ENCODE measurements around the gene EMP1.
A peak's percentile ranks its signal among the peaks of the same experiment; 100 is the strongest.

The EMP1 gene

GRCh38 chr12:13173012-13173932 lies 23.3 kb upstream of the EMP1 start:
- DNase-seq, result no peak

GRCh38 chr12:13175499-13175898 lies 21.0 kb upstream of the EMP1 start:
- DNase-seq, result peak; percentile 80

- no peak for DNase-seq
Measured at GRCh38 chr12:13176256-13176655, 20.3 kb upstream of the EMP1 start.

- peak; percentile 31 for DNase-seq
Measured at GRCh38 chr12:13177373-13177772, 19.2 kb upstream of the EMP1 start.

GRCh38 chr12:13177906-13178305 lies 18.6 kb upstream of the EMP1 start:
- no peak for DNase-seq

GRCh38 chr12:13178568-13179210 lies 17.8 kb upstream of the EMP1 start:
- no peak for DNase-seq

GRCh38 chr12:13179211-13180074 lies 17.1 kb upstream of the EMP1 start:
- peak; percentile 80 for DNase-seq

- peak; percentile 47 for DNase-seq
Measured at GRCh38 chr12:13181375-13182070, 15.0 kb upstream of the EMP1 start.

GRCh38 chr12:13182881-13183280 lies 13.6 kb upstream of the EMP1 start:
- no peak for DNase-seq

- DNase-seq, result no peak
Measured at GRCh38 chr12:13183620-13184019, 12.9 kb upstream of the EMP1 start.

- DNase-seq, result no peak
Measured at GRCh38 chr12:13186302-13186701, 10.2 kb upstream of the EMP1 start.

- peak; percentile 53 for DNase-seq
Measured at GRCh38 chr12:13187399-13187798, 9.1 kb upstream of the EMP1 start.

- no peak for DNase-seq
Measured at GRCh38 chr12:13189264-13189663, 7.3 kb upstream of the EMP1 start.

- no peak for DNase-seq
Measured at GRCh38 chr12:13190275-13190674, 6.3 kb upstream of the EMP1 start.

GRCh38 chr12:13192719-13193118 lies 3.8 kb upstream of the EMP1 start:
- no peak for DNase-seq

- DNase-seq, result no peak
Measured at GRCh38 chr12:13193505-13194231, 2.9 kb upstream of the EMP1 start.

- no peak for DNase-seq
Measured at GRCh38 chr12:13194401-13195110, 2.0 kb upstream of the EMP1 start.

- no peak for DNase-seq
Measured at GRCh38 chr12:13195250-13195649, 1.3 kb upstream of the EMP1 start.

- DNase-seq, result peak; percentile 80
Measured at GRCh38 chr12:13195785-13196129, 769 bp upstream of the EMP1 start.

GRCh38 chr12:13197032-13197431 lies 506 bp downstream of the EMP1 start:
- no peak for DNase-seq

GRCh38 chr12:13197526-13198143 lies 1.1 kb downstream of the EMP1 start:
- DNase-seq, result peak; percentile 34
